HG02885 (cell line): Measurements from ENCODE around the gene CHMP6.

Source experiments
- ATAC-seq: cut with Tn5 transposase; IDR thresholded peaks from one replicate; pipeline ENCODE4 v1.9.1; 2021; ENCODE audit warnings: mild to moderate bottlenecking; ENCODE audit not compliant: unreplicated experiment, poor library complexity

The CHMP6 gene

DNA sequence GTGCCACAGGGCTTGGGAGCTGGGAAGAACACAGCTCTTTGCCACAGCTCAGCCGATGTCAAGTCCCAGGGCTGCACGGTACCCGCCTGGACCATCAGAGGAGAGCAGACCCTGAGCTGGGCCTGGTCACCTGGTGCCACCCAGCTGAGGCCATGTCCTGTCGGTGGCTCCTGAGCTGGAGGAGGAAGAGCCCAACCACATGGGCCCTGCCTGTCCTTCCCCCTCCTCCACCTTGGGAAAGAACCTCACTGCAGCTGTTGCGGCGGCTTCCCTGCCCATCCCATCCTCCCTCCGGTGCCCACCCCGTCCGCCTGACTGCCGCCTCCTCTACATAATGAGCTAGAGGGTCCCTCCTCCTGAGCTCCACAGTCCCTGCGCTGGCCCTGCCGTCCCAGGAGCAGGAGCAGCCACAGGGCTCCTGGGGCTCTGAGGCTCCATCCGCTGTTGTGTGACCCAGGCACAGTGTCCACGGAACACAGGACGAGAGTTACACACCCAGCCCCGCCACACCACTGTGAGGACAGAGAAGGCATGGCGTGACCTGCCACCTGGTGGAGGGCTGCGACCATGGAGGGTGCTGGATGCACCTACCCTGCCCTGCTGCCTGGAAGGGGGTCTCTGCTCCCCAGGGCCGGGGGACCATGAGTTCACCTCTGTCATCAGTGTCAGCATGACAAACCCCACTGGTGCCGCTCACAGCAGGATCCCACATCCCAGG, 21.4 kb upstream of the CHMP6 start:
- ATAC-seq: no peak

DNA sequence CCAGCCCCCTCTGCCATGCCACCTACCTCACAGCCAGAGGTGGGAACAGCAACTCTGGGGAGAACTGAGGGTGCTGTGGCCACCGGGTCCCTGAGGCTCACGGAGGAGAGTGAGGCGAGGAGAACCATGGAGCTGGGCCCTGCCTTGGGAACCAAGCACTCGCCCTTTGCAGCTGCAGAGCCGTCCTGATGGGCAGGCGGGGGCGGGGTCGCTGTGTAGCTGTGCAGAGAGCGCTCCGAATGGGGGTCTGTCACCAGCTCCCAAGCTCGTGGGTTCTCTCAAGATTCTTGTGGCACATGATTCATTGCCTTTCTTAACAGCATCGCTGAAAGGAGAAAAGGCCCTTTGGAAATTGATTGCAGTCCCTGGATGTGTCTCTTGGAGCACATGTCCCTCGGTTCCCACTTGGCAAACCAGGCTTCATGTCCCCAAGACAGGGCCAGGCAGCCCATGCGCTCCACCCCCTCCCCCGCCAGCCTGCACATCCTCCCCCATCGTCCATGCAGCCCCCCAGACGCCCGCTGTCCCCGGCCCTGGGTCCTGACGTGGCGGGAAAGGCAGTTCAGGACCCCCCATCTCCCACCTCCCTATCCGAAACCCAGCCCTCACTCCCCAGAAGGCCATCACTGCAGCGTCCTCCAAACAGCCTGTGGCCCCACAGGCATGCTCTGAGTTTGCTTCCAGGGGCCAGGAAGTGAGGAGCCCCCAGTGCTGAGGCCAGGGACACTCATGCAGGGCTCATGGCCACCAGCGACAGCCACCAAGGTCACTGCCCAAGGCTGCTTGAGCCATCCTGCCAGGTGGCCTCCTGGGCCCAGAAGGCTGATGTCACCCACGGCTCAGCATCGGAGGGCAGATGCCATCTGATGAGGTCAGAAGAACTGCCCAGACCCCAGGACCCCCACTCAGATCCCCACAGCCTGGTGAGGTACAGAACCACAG, 20.6 kb upstream of the CHMP6 start:
- no peak for ATAC-seq

DNA sequence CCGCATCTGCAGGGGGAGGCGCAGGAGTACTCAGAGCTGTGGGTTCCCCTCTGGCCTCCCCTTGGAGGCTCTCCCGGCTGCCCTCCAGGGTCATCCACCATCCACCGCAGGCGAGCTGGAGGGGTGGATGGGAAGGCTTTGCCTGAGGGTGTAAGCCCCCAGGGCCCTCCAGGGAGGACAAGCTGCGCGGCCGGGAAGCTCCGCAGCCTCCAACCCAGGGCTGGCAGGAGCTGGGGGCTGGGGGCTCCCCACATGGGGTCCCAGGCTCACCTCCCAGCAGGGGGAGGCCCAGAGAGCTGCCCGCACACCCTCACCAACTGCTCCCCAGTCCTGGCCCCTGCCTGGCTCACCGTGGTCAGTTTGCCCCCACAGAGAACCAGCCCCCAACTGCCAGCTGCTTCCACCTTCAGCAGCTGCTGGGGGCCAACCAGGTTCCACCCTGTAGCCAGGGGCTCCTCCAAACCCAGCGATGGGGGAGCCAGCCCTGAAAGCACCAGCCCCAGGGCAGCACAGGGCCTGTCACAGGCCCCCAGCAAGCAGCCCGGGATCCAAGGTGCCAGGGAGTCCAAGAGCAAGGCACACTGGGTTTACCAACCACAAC, 19.8 kb upstream of the CHMP6 start:
- no peak for ATAC-seq

DNA sequence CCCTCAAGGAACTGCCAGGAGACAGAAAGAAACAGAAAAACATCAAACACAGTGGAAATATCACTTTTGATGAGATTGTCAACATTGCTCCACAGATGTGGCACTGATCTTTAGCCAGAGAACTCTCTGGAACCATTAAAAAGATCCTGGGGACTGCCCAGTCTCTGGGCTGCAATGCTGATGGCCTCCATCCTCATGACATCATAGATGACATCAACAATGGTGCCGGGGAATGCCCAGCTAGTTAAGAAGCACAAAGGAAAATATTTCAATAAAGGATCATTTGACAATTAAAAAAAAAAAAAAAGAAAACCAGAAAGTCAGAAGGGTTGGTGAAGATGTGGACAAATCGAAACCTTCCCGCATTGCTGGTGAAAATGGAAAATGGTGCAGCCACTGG, 14.9 kb upstream of the CHMP6 start:
- no peak for ATAC-seq

DNA sequence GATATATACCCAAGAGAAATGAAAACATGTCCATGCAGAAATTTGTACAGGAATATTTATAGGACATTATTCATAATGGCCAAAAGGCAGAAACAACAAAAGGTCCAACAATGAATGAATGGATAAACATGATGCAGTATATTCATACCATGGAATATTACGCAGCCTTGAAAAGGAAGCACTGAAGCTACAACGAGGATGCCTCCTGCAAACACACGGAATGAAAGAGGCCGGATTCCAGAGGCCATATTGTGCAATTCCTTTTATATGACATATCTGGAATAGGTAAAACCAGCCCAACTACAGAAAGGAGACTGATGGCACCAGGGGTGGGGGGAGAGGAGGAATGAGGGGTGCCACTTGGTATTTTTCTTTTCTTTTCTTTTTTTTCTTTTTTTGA, 14.5 kb upstream of the CHMP6 start:
- ATAC-seq: no peak

DNA sequence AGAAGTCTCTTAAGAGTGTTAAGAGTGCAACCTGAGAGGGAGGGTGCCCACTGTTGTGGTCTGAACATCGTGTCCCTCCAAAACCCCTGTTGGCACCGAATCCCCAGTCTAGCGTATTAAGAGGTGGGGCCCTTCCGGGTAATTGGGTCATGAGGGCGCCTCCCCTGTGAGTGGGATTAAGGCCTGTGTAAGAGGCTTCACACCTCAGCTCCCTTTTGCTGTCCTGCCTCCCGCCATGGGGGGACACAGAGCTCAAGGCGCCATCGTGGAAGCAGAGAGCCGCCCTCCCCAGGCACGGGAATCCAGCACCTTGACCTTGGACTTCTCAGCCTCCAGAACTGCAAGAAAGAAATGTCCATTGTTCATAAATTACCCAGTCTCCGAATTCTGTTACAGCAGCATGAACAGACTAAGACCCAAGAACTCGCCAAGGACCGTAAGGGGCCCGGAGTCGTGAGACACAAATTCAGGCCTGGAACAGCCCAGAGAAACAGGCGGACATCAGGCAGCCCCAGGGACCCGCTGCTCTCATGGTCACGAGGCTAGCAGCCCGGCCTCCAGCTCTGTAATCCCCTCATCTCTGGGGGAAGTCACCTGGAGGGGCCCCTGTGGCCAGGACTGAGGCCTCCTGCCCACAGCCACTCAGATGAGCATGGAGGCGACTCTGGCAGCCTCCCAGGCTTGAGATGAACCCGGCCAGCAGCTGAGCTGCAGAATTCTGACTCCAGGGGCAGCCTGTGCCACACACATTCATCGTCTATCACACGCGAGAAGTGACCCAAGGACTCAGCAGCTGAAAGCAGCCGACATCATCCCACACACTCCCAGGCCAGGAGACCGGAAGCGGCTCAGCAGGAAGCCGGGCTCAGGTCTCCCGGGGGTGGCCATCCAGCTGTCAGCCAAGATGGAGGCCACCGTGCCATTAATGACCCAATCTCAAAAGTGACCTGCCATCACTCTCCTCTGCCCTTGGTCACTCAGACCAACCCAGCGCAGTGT, 12.8 kb upstream of the CHMP6 start:
- ATAC-seq: no peak

DNA sequence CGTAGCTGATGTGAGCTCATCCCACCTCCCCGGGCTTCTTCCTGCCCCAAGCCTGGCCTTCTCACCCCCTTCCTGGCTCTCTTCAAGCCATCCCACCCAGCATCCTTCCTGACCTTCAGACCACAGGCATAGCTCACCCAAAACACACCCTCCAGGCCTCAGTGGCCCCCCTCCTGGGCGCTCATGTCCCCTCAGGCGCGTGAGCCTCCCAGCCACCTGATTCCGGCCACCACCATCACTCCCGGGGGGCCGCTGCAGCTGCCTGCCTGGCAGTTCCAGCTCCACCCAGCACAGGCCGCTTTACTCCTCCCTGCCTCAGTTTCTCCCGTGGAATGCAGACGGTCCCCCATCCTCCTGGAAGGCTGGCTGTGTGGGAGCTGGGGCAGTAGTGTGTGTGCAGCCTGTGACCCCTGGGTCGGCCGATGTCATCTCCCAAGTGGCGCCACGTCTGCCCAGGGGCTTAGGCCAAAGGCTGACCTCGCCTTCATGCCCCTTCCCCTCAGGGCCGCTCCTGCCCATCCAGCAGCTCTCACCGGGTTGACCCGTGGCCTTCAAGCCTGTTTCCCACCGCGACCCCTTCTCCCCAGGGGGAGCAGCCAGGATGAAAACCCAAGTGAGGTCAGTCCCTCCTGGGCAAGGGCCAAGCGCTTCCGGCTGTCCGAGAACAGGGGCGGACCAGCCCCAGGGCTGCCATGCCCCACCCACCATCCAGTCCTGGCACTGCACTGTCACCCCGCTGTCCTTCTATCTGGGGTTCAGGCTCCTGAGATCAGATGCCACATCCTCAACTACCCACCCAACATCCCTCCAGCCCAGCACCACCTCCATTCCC, 11.9 kb upstream of the CHMP6 start:
- ATAC-seq: no peak

DNA sequence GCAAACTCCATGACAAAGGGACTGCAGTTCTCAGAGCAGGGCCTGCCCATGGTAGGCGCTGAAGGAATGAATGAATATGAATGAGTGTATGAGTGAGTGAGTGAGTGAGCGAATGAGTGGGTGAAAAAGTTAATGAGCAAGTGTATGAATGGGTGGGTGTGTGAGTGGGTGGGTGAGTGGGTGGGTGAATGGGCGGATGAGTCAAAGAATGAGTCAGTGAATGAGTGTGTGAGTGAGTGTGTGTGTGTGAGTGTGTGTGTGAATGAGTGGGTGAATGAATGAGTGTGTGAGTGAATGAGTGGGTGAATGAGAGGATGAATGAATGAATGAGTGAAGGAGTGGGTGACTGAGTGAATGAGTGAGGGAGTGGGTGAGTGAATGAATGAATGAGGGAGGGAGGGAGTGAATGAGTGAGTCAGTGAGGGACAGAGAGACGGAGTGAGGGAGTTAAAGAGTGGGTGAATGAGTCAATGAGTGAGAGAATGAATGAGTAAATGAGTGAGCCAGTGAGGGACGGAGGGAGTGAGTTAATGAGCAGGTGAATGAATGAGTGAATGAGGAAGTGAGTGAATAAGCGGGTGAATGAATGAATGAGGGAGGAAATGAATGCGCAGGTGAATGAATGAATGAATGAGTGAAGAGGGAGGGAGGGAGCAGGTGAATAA, 11.1 kb upstream of the CHMP6 start:
- no peak for ATAC-seq

DNA sequence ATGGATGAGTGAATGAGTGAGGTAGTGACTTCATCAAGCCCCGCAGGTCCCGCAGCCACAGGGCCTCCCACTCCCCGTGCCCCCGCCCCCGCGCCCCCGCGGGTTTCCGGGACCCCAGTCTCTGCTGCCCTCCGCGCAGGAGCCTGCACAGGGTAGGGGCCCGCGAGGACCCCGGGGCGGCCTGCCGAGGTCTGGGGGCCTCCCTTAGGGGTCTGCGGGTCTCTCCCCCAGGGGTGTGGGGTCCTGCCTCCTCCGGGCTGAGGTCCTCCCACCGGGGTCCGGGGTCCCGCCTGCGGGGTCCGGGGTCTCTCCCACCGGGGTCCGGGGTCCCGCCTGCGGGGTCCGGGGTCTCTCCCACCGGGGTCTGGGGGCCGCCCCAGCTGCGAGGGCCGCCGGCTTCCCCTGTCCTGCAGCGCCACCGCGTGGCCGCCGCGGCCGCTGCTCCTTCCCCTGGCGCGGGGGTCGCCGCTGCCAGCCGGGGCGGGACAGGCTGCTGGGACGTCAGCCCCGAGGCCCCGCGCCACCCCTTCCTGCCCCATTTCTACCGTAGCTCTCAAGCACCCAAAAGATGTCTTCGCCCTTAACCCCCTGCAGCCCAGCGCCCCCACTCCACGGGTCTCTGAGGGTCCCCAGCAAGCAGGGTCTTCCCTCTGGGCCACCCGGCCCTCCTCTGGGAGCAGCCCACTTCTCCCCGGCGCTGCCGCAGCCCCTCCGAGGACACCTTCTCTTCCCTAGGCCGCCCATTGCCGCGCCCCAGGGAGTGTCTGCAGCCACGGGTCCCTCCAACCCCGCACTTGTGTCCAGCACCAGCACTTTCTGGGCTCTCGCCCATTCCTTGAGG, 10.4 kb upstream of the CHMP6 start:
- ATAC-seq: no peak

DNA sequence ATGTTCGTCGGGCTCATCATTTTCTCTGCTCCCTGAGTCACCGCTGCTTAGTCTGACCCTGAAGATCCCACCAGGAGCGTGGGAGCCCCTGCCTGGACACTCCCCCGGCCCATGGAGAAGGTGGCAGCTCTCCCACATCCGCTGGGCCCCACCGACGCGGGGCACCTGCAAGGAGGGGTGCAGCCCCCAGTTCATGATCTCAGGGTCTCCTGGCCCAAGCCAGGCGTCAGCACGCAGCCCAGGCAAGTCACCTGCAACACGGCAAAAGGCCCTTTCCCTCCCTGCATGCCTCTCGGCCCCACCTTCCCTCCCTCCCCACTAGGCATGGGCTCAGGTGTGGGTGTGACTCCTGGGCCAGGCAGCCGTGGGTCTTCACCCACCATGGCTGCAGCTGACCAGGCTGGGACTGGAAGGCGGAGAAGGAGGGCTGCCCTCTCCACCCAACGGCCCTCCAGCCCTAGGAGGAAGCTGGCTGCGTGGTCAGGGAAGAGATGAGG, 9.7 kb upstream of the CHMP6 start:
- no peak for ATAC-seq

DNA sequence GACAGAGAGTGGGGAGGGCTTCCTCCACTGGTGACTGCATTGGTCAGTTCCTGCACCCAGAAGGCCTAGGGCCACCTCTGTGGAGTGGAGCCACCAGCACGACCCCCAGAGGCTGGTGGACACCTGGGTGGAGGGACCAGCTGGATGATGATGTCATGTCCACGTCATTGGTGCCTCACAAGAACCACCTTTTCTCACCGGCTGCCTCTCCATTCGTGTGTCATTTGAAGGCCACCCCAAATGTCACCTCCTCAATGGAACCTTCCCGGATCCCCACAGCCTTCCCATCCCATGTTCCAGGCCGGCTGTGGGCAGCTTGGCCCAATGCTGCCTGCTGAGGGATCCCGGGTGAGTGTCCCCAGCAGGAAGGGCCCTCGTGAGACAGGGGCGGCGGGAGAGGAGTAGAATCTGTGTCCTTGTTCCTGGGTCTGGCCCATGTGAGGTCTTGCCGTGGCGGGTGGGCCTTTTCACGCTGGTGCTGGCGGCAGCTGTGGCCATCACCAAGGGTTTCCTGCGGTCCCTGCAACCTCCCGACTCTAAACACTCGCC, 9.1 kb upstream of the CHMP6 start:
- no peak for ATAC-seq

DNA sequence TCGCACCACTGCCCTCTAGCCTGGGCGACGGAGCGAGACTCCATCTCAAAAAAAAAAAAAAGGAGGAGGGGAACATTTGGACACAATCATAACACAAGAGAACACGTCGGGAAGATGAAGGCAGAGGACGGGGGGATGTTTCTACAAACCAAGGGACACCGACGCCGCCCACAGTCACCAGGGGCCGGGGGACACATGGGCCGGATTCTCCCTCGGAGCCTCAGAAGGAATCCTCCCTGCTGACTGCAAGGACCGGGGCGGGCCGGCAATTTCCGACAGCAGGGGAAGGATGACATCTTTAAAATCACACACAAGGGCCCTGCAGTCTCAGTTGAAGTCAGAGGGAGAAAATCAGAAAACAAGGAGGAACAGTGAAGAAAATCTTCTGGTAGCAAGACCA, 8.1 kb upstream of the CHMP6 start:
- ATAC-seq: no peak

DNA sequence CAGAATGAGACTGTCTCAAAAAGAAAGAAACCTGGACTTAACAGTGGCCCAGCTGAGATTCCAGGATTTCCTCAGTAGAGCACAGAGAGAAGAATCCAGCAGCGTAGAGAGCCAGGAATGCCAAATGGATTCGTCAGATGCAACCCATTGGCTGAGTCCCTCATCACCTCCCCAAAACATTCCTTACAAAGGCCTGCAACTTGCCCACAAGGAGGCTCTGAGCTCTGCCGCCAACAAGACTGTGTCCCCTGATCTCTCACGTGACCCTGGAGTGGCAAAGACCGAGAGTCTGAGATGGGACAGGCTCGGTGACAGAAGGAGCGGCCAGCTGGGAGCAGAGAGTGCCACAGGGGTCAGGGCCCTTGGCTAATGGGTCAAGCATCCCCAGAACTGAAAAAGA, 6.9 kb upstream of the CHMP6 start:
- ATAC-seq: no peak

DNA sequence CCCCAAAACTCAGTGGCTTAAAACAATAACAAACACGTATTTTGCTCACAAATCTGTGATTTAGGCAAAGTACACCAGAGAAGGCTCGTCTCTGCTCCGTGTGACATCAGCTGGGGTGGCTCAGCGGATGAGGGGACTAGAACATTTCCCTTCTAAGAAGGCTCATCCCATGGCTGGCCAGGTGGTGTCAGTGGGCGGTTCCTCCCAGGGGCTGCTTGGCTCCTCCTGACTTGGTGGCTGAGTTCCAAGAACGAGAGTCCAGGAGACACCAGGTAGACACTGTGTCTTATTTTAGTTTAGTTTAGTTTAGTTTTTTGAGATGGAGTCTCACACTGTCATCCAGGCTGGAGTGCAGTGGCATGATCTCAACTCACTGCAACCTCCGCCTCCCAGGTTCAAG, 5.6 kb upstream of the CHMP6 start:
- no peak for ATAC-seq

DNA sequence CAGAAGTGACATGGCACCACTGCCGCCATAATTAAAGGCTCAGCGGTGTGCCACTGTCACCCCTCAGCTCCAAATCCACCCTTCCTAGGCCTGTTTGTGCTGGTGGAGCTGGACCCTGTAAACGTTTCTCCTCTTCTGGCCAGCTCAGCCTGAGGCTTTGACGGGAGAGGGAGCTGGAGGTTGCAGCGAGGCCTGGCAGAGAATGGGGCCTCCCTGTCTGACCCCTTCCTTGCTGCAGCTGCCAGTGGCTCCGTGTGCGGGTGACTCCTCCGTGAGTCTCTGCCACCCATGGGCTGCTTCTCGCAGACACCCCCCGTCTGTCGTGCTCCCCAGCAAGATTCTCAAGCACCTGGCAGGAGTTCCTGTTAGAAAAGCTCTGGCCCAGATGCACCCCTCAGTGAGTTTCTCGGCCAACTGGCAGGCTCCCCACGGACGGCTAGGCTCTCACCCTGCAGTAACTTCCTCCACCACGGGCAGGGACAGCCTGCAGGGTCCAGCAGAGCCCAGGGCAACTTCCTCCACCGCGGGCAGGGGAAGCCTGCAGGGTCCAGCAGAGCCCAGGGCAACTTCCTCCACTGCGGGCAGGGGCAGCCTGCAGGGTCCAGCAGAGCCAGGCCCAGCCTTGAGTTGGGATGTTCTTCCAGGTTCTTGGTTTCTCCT, 4.7 kb upstream of the CHMP6 start:
- ATAC-seq: no peak

DNA sequence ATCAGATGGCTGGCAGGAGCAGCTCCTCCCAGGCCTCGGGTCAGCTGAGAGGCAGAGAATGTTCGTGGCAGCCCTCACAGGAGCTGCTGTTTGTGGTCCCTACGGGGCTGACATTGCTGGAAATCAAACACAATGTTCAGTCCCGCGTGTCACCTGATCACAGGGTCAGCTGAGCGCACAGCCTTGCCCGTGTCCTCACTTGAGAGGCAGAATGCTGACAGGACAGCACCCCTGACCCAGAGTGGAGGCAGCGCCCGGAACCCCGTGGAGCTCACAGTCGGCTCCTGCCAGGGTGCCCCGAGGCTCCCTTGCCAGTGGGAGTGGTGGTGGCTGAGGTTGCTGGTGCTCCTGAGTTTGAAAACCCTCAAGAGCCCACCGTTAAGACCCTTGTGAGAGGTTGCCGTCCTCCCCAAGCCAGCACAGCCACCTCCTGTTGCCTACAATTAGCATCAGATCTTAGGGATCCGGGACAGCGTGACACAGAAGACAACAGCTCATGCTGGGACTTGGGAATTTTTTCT, 3.6 kb upstream of the CHMP6 start:
- no peak for ATAC-seq

DNA sequence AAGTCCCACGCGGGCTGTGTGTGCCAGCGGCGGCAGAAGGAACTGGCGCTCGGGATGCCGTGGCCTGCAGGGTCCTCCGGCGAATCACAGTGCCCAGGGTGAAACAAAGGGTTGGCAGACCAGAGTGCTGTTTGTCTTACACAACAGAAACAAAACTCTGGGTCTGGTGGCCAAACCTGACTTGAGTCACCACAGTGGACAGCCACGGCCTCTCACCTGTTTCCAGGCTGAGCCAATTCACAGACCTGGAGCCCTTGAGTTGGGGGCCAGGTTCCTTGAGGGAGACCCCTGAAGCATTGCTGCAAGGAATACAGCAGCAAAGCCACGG, 2.1 kb upstream of the CHMP6 start:
- ATAC-seq: no peak
